Measurements from ENCODE around the gene CCDC102A. TPM values are rescaled to one million over a fixed set of nuclear protein-coding genes. Genes with fewer than 3 reads are reported as not detected.

CCDC102A gene
- total and polyA plus RNA-seq, 10 of the 15 experiments (the other 5 are each of a cell fraction or from before 2014, with no cell fraction given), result 0.03 to 5.9 (median 2.4) TPM

DNA sequence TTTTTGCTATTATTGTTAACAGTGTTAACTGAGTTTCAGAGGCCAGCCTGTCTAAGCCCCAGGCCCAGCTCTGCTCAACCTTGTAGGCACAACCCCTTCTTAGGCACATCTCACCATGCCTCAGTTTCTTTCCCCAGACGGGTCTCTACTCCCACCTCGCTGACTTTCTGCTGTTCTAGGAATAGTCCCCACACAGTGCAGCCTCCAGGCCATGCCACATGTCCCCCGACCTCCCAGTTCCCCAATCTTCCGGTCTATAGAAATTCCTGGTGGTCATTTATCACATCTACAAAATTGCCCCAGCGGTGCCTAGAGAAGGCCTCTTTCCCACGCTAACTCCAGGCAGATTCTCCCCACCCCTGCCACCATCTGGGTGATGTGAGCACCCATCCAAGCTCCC, 40.8 kb upstream of the CCDC102A start:
- WGBS (ENCODE audit: insufficient coverage, insufficient replicate concordance, low lambda C conversion rate, missing lambda C conversion rate), result 76% methylated on average over 6 of the region's 6 CpGs
- Histone ChIP-seq H3K27me3 (replicated peaks in 1 of 2; ENCODE audit: control insufficient read depth in 2 of 2, insufficient read depth in 2 of 2, low read length in 1 of 2) (no peaks in the 10 kb centered on the region), H2AFZ (ENCODE audit: control insufficient read depth, low read depth, low read length) (no peak overlapping the region), H3K4me3 (no peak overlapping the region), H3K36me3 (ENCODE audit: control insufficient read depth in 2 of 2, insufficient read depth in 2 of 2, low read length in 1 of 2) (no peaks in the 10 kb centered on the region; a peak in 4 of 4 replicates), H4K20me1 (ENCODE audit: control insufficient read depth, insufficient read depth) (no peaks in the 10 kb centered on the region), H3K4me2 (ENCODE audit: control insufficient read depth, insufficient read depth) (no peak overlapping the region), H3K79me2 (ENCODE audit: control insufficient read depth, insufficient read depth, low read length) (no peaks in the 10 kb centered on the region), H3K27ac (ENCODE audit: control insufficient read depth, insufficient read depth) (no peak overlapping the region), H3K9ac (ENCODE audit: control insufficient read depth, insufficient read depth, low read length) (no peak overlapping the region), H3K4me1 (ENCODE audit: control insufficient read depth, insufficient read depth, low read length) (no peaks in the 10 kb centered on the region), H3K9me3 (replicated peaks; ENCODE audit: control insufficient read depth, insufficient read depth, low read length) (no peaks in the 10 kb centered on the region)
- ChIA-PET CTCF (interaction anchor here (0.6 to 6.1 kb wide), 33 partner anchors 8 to 282 kb away, joined by 3 to 118 read pairs (median 6); partner anchors contain the start of genes ADGRG5 and KATNB1), SMC1A (ENCODE audit: uncharacterized antibody, unreplicated experiment) (interaction anchor here (1.0 to 5.2 kb wide), 15 partner anchors 9 to 552 kb away, joined by 3 to 54 read pairs (median 6); no protein-coding TSS in a partner anchor), POLR2A (interaction anchor here (0.5 to 1.0 kb wide), 3 partner anchors 13 to 778 kb away, joined by 3 to 4 read pairs (median 3); no protein-coding TSS in a partner anchor), RAD21 (ENCODE audit: unreplicated experiment) (interaction anchor here (0.9 to 3.8 kb wide), 11 partner anchors 8 to 322 kb away, joined by 3 to 36 read pairs (median 7); partner anchors contain the start of genes ADGRG5 and KATNB1)
- intact Hi-C loops (cut with micrococcal nuclease; ENCODE audit: unreplicated experiment), result loop anchor here (5.0 kb wide), 2 partner anchors 160 to 430 kb away; partner anchors contain the start of gene KATNB1
- no peak for FAIRE-seq
- ATAC-seq, result no peak
- DNase-seq (ENCODE audit: low read depth, low spot score), result no peak
- in situ Hi-C loops (cut with MboI), result no loop called here
- BruUV-seq (replicated peaks), result no TSS peak
- TF ChIP-seq FOXK2 (IDR thresholded peaks at IDR 0.05) (no peak), RELA (IDR thresholded peaks at IDR 0.05; ENCODE audit: borderline replicate concordance, partially characterized antibody) (no peak), ZNF24 (IDR thresholded peaks at IDR 0.05) (no peak), NR2F1 (conservative IDR thresholded peaks at IDR 0.05) (no peak), SRF (IDR thresholded peaks at IDR 0.05; ENCODE audit: low read depth in 2 of 2, low read length in 2 of 2) (no peak), SREBF1 (IDR thresholded peaks at IDR 0.05; ENCODE audit: low read length) (no peak), SMAD5 (IDR thresholded peaks at IDR 0.05; ENCODE audit: low read depth) (no peak), ZNF592 (IDR thresholded peaks at IDR 0.05) (no peak), BMI1 (IDR thresholded peaks at IDR 0.05; ENCODE audit: borderline replicate concordance) (no peak), BHLHE40 (IDR thresholded peaks at IDR 0.05; ENCODE audit: borderline replicate concordance in 1 of 2, low read depth in 2 of 2, low read length in 1 of 2) (no peak), KAT2A (conservative IDR thresholded peaks at IDR 0.05; ENCODE audit: control insufficient read depth, low read depth, low read length) (no peak), EGR1 (IDR thresholded peaks at IDR 0.05; ENCODE audit: borderline replicate concordance in 1 of 2, low read depth in 2 of 2, low read length in 2 of 2) (no peak), TCF7 (IDR thresholded peaks at IDR 0.05; ENCODE audit: borderline replicate concordance) (no peak)
- TF ChIP-seq, protein P1, sequence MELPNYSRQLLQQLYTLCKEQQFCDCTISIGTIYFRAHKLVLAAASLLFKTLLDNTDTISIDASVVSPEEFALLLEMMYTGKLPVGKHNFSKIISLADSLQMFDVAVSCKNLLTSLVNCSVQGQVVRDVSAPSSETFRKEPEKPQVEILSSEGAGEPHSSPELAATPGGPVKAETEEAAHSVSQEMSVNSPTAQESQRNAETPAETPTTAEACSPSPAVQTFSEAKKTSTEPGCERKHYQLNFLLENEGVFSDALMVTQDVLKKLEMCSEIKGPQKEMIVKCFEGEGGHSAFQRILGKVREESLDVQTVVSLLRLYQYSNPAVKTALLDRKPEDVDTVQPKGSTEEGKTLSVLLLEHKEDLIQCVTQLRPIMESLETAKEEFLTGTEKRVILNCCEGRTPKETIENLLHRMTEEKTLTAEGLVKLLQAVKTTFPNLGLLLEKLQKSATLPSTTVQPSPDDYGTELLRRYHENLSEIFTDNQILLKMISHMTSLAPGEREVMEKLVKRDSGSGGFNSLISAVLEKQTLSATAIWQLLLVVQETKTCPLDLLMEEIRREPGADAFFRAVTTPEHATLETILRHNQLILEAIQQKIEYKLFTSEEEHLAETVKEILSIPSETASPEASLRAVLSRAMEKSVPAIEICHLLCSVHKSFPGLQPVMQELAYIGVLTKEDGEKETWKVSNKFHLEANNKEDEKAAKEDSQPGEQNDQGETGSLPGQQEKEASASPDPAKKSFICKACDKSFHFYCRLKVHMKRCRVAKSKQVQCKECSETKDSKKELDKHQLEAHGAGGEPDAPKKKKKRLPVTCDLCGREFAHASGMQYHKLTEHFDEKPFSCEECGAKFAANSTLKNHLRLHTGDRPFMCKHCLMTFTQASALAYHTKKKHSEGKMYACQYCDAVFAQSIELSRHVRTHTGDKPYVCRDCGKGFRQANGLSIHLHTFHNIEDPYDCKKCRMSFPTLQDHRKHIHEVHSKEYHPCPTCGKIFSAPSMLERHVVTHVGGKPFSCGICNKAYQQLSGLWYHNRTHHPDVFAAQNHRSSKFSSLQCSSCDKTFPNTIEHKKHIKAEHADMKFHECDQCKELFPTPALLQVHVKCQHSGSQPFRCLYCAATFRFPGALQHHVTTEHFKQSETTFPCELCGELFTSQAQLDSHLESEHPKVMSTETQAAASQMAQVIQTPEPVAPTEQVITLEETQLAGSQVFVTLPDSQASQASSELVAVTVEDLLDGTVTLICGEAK (IDR thresholded peaks at IDR 0.05; ENCODE audit: borderline replicate concordance), result no peak
- TF ChIP-seq, protein P2, sequence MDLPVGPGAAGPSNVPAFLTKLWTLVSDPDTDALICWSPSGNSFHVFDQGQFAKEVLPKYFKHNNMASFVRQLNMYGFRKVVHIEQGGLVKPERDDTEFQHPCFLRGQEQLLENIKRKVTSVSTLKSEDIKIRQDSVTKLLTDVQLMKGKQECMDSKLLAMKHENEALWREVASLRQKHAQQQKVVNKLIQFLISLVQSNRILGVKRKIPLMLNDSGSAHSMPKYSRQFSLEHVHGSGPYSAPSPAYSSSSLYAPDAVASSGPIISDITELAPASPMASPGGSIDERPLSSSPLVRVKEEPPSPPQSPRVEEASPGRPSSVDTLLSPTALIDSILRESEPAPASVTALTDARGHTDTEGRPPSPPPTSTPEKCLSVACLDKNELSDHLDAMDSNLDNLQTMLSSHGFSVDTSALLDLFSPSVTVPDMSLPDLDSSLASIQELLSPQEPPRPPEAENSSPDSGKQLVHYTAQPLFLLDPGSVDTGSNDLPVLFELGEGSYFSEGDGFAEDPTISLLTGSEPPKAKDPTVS (IDR thresholded peaks at IDR 0.05; ENCODE audit: low read depth, low read length), result no peak

All from GM12878 (cell line).